ENCODE data around the gene PACSIN2. TPM values are rescaled to one million over a fixed set of nuclear protein-coding genes. Genes with fewer than 3 reads are reported as not detected.

PACSIN2 gene
- total RNA-seq, 4 donors from 2014 or later, result 25.8 to 46.0 (median 27.8) TPM

DNA sequence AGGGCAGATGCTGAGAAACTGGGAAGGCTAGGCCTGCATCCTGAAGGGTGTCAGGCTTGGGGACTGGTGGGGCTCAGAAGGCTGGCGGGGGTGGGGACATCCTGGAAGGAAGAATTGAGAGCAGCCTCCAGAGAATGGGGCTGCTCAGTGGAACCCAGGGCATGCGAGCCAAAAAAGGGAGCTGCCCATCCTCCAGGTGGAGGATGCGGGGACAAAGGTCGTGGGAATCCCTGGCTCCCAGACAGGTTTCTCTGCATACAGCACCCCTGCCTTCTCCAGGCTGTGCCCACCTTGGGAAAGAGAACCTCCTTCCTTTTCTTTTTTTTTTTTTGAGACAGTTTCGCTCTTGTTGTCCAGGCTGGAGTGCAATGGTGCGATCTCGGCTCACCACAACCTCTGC, 117.0 kb downstream of the PACSIN2 start:
- Histone ChIP-seq H3K36me3 (peaks cover 0 to 34% (median 0%) of the 10 kb centered on the region in 3 donors), H3K4me3 (no peak overlapping the region), H3K9me3 (no peaks in the 10 kb centered on the region), H3K27me3 (no peaks in the 10 kb centered on the region), H3K27ac (no peak overlapping the region), H3K4me1 (peaks cover 5 to 52% (median 7%) of the 10 kb centered on the region in 3 donors)
- no peak for TF ChIP-seq CTCF (IDR thresholded peaks at IDR 0.05)
- TF ChIP-seq POLR2A (IDR thresholded peaks at IDR 0.05), result no peak
- intact Hi-C loops (cut with DNase I), result no loop called here
- DNase-seq, result no peak
- 89 to 91% methylated on average over 4 to 7 of the region's 7 CpGs for WGBS, 2 donors

DNA sequence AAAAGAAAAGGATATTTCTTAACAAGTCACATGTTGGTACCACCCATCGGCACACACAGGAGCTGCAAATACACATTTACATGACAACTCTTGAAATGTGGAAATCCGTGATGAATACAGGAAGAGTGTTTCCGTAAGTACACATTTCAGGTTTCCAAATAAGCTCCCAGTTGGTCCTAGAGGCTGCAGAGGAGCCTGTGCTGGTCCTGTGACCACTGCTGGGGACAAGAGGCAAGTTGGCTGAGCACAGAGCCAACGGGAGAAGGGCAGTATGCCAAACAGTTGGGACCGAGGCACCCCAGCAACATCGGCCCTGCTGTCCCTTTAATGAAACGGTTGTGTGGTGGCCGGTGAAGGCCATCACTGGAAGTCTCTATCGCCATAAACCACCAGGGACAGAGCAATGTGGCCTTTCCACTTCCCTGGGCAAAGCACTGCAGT, 119.4 kb downstream of the PACSIN2 start:
- intact Hi-C loops (cut with DNase I), result no loop called here
- Histone ChIP-seq H3K36me3 (peaks cover 0 to 39% (median 0%) of the 10 kb centered on the region in 3 donors), H3K9me3 (no peaks in the 10 kb centered on the region), H3K4me1 (peaks cover 5 to 53% (median 11%) of the 10 kb centered on the region in 3 donors), H3K4me3 (no peak overlapping the region), H3K27me3 (no peaks in the 10 kb centered on the region), H3K27ac (peak overlapping the region in 3 of 4 donors; percentile 4 to 65 (median 31))
- no peak for DNase-seq
- WGBS, 2 donors, result 63 to 64% methylated on average over 4 to 9 of the region's 9 CpGs
- TF ChIP-seq CTCF (IDR thresholded peaks at IDR 0.05), result no peak
- TF ChIP-seq POLR2A (IDR thresholded peaks at IDR 0.05), result no peak

GRCh38 chr22:42895087-42895486, 119.9 kb downstream of the PACSIN2 start:
- no peak for DNase-seq
- peak overlapping the region in 1 of 4 donors; percentile 24 for H3K27ac ChIP-seq
- no peak overlapping the region for H3K4me3 ChIP-seq
- no peaks in the 10 kb centered on the region for H3K27me3 ChIP-seq
- TF ChIP-seq POLR2A (IDR thresholded peaks at IDR 0.05) (no peak), CTCF (IDR thresholded peaks at IDR 0.05) (no peak)
- intact Hi-C loops (cut with DNase I), result no loop called here
- WGBS, 2 donors, result 43 to 51% methylated on average over 7 of the region's 7 CpGs
- peaks cover 5 to 53% (median 11%) of the 10 kb centered on the region in 3 donors for H3K4me1 ChIP-seq
- H3K36me3 ChIP-seq, result peaks cover 0 to 41% (median 3%) of the 10 kb centered on the region in 3 donors
- H3K9me3 ChIP-seq, result no peaks in the 10 kb centered on the region

DNA sequence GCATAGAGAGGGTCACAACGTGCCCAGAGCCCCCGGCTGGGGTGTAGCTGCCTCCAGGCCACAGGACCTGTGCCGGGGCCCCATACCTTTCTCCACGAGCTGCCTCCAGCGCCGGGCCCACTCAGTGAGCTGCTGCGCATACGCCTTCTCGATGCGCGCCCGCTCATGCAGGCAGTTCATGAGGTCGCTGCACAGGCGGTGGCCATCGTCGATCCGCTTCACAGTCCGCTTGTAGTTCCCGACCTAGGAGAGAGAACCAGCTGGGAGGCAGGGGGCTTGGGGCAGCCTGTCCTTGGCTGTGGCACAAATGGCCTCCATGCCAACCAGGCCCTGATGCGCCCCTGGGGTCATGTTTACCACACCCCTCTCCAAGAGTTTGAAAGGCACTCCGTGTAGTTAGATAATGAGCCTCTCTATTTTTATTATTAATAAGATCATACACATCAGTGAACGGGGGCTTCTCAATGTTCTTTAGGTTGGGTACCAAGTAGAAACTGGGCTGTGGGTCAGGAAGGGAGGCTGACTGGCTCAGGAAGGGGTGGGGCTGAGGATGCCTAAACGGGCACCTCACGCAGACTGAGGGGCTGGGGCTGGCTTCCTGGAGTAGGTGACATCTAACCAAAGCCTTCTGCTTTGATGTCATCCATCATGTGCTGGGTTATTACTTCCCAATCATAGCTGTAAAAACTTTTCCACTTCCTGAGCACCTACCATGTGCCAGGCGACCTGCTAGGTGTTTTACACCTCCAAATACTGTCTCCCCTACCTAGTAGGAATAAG, 121.4 kb downstream of the PACSIN2 start:
- Histone ChIP-seq H3K36me3 (peaks cover 0 to 56% (median 5%) of the 10 kb centered on the region in 3 donors), H3K27me3 (no peaks in the 10 kb centered on the region), H3K4me3 (no peak overlapping the region), H3K9me3 (no peaks in the 10 kb centered on the region), H3K4me1 (peaks cover 7 to 64% (median 13%) of the 10 kb centered on the region in 3 donors), H3K27ac (peak overlapping the region in 1 of 4 donors; percentile 10)
- DNase-seq, result no peak
- intact Hi-C loops (cut with DNase I), result no loop called here
- WGBS, 2 donors, result 81 to 82% methylated on average over 13 to 24 of the region's 25 CpGs
- no peak for TF ChIP-seq POLR2A (IDR thresholded peaks at IDR 0.05)
- TF ChIP-seq CTCF (IDR thresholded peaks at IDR 0.05), result no peak

DNA sequence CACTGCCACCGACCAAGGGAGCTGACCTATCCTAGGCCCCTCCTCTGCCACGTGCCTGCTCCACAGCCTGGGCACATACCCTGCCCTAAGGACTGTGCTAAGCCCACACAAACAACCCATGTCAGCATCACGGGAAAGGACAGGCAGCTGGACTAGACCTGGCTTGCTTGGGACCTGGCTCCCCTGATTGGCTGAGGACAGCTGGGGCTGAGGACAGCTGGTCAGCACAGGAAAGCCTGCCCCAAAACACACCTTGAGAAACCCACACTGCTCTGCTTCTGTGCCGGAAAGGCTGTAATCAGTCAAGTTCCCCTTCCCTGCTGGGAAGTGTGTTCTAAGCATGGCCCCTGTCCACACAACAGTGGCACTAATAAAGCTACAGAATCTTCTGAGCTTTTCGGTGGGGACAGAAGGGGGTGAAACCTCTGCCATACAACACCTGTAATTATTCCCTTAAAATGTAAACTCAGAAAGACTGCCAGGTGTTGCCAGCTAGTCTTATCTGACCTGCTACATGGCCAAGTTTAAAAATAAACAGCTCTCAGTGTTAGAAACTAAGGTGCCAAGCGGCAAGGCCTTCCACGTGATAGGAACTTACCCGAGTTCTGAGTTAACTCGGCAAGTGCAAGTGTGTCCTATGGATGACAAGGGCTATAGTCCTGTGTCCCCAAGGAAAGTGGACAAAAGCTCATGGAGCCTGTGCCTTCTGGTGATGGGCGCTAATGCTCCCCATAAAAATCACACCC, 122.2 kb downstream of the PACSIN2 start:
- intact Hi-C loops (cut with DNase I), result no loop called here
- Histone ChIP-seq H3K27ac (peak overlapping the region in 1 of 4 donors; percentile 10), H3K36me3 (peaks cover 0 to 64% (median 11%) of the 10 kb centered on the region in 3 donors), H3K4me1 (peaks cover 11 to 72% (median 18%) of the 10 kb centered on the region in 3 donors), H3K4me3 (no peak overlapping the region), H3K27me3 (no peaks in the 10 kb centered on the region), H3K9me3 (no peaks in the 10 kb centered on the region)
- 75 to 82% methylated on average over 5 to 6 of the region's 10 CpGs for WGBS, 2 donors
- DNase-seq, result no peak
- TF ChIP-seq POLR2A (IDR thresholded peaks at IDR 0.05) (no peak), CTCF (IDR thresholded peaks at IDR 0.05) (no peak)

Data from esophagus squamous epithelium (tissue), 5 donors.